GM12891 (cell line): ENCODE results near the gene CISD3.

Source experiments
- DNase-seq: peaks from one replicate; pipeline ENCODE4 v3.0.0; 2011; ENCODE audit warnings: low spot score; ENCODE audit not compliant: insufficient read length
- FAIRE-seq: peaks from 2 replicates; lab custom pipeline; 2011; peaks lifted over from hg19 to GRCh38; lab: Jason Lieb, UNC
- PAX5 ChIP-seq: IDR thresholded peaks from 2 replicates; pipeline ENCODE4 v1.6.1; 2011; ENCODE audit warnings: low read length, moderate library complexity, mild to moderate bottlenecking; ENCODE audit not compliant: insufficient read depth, severe bottlenecking
- POLR2A ChIP-seq: IDR thresholded peaks from 2 replicates; pipeline ENCODE4 v1.6.1; 2011; ENCODE audit warnings: low read depth, low read length, control low read depth
- POLR2AphosphoS5 ChIP-seq: IDR thresholded peaks from 2 replicates; pipeline ENCODE4 v1.6.1; 2011; ENCODE audit warnings: low read depth, low read length, control low read depth
- POU2F2 ChIP-seq: IDR thresholded peaks from 2 replicates; pipeline ENCODE4 v1.6.1; 2011; ENCODE audit warnings: low read depth, mild to moderate bottlenecking, control low read depth, low read length, moderate library complexity
- SPI1 ChIP-seq: IDR thresholded peaks from 2 replicates; pipeline ENCODE4 v1.6.1; 2011; ENCODE audit warnings: low read depth, low read length, control low read depth
- TAF1 ChIP-seq: IDR thresholded peaks from 2 replicates; pipeline ENCODE4 v1.6.1; 2011; ENCODE audit warnings: low read depth, low read length, control low read depth

The CISD3 gene

GRCh38 chr17:38733982-38734973, 4.1 kb downstream of the CISD3 start:
- no peak for TF ChIP-seq SPI1
- TF ChIP-seq PAX5, result no peak
- TF ChIP-seq POLR2A, result no peak
- no peak for TF ChIP-seq POLR2AphosphoS5
- TF ChIP-seq POU2F2, result no peak
- TF ChIP-seq TAF1, result no peak
- DNase-seq, result no peak
- no peak for FAIRE-seq

- TF ChIP-seq POLR2AphosphoS5 (no peak), POU2F2 (no peak), POLR2A (no peak), SPI1 (no peak), TAF1 (no peak), PAX5 (no peak)
- DNase-seq (peak; percentile 86), FAIRE-seq (no peak)
These were observed 5.2 kb downstream of the CISD3 start for GRCh38 chr17:38735161-38735997.

- peak; percentile 77 for DNase-seq
- peak; percentile 81 for TF ChIP-seq PAX5
- TF ChIP-seq POLR2AphosphoS5, result no peak
- no peak for TF ChIP-seq SPI1
- TF ChIP-seq TAF1, result no peak
- no peak for TF ChIP-seq POU2F2
- no peak for FAIRE-seq
These were observed 8.0 kb downstream of the CISD3 start for GRCh38 chr17:38738007-38738662.

GRCh38 chr17:38738686-38739085, 8.5 kb downstream of the CISD3 start:
- DNase-seq, result no peak
- no peak for TF ChIP-seq POLR2AphosphoS5
- TF ChIP-seq POU2F2, result no peak
- TF ChIP-seq SPI1, result no peak
- no peak for TF ChIP-seq PAX5
- TF ChIP-seq POLR2A, result no peak
- no peak for TF ChIP-seq TAF1
- FAIRE-seq, result no peak

GRCh38 chr17:38739305-38739704, 9.2 kb downstream of the CISD3 start:
- no peak for TF ChIP-seq POLR2A
- TF ChIP-seq TAF1, result no peak
- TF ChIP-seq POLR2AphosphoS5, result no peak
- no peak for TF ChIP-seq SPI1
- TF ChIP-seq PAX5, result no peak
- TF ChIP-seq POU2F2, result no peak
- FAIRE-seq (no peak), DNase-seq (no peak)

- FAIRE-seq (no peak), DNase-seq (no peak)
- no peak for TF ChIP-seq TAF1
- TF ChIP-seq POLR2AphosphoS5, result no peak
- no peak for TF ChIP-seq PAX5
- TF ChIP-seq POLR2A, result no peak
- TF ChIP-seq SPI1, result no peak
- no peak for TF ChIP-seq POU2F2
These were observed 9.9 kb downstream of the CISD3 start for GRCh38 chr17:38740044-38740443.

- no peak for DNase-seq
- FAIRE-seq, result no peak
- no peak for TF ChIP-seq TAF1
- no peak for TF ChIP-seq POLR2A
- TF ChIP-seq POLR2AphosphoS5, result no peak
- no peak for TF ChIP-seq POU2F2
- no peak for TF ChIP-seq PAX5
- no peak for TF ChIP-seq SPI1
These were observed 10.7 kb downstream of the CISD3 start for GRCh38 chr17:38740806-38741205.

GRCh38 chr17:38741461-38741860, 11.3 kb downstream of the CISD3 start:
- FAIRE-seq (no peak), DNase-seq (no peak)
- TF ChIP-seq POLR2AphosphoS5 (no peak), POU2F2 (no peak), PAX5 (no peak), SPI1 (no peak), TAF1 (no peak), POLR2A (no peak)
